Measurements from ENCODE around the gene NDUFV1.

DNA sequence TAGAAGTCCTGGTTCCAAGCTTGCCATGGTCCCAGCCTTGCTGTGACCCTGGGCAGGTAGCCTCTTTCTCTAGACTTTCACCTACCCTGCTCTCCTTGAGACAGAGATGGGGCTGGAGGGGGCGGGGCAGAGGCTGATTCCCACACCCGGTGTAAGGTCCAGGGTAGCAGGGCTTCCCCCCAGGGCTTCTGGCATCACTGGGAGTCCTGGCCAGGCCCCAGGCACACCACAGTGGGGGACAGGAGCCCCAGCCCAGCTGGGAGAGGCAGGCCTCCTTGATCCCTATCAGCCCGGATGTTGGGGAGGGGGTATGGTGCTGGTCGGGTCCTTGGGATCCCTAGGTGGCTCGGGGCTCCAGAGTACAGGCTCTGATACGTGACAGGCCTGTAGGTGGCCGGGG lies 24.7 kb downstream of the NDUFV1 start:
- TF ChIP-seq, protein P1, sequence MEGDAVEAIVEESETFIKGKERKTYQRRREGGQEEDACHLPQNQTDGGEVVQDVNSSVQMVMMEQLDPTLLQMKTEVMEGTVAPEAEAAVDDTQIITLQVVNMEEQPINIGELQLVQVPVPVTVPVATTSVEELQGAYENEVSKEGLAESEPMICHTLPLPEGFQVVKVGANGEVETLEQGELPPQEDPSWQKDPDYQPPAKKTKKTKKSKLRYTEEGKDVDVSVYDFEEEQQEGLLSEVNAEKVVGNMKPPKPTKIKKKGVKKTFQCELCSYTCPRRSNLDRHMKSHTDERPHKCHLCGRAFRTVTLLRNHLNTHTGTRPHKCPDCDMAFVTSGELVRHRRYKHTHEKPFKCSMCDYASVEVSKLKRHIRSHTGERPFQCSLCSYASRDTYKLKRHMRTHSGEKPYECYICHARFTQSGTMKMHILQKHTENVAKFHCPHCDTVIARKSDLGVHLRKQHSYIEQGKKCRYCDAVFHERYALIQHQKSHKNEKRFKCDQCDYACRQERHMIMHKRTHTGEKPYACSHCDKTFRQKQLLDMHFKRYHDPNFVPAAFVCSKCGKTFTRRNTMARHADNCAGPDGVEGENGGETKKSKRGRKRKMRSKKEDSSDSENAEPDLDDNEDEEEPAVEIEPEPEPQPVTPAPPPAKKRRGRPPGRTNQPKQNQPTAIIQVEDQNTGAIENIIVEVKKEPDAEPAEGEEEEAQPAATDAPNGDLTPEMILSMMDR (IDR thresholded peaks at IDR 0.05) = no peak
- TF ChIP-seq POLR2AphosphoS5 (IDR thresholded peaks at IDR 0.05) (no peak), POLR2A (IDR thresholded peaks at IDR 0.05) (no peak)

All from breast epithelium (tissue), 3 donors.